ENCODE results near the gene NUTM2F. TPM values are rescaled to one million over a fixed set of nuclear protein-coding genes. Genes with fewer than 3 reads are reported as not detected.
A peak's percentile ranks its signal among the peaks of the same experiment; 100 is the strongest.
"Not testable (repeated sequence)": the region's sequence is repeated elsewhere in the genome, so short reads cannot be mapped to it uniquely, and the experiment has no call there.

NUTM2F gene
- total RNA-seq, 1 donor from 2014 or later, result not detected

- not testable (repeated sequence) for H3K27me3 ChIP-seq (ENCODE audit: control insufficient read depth, insufficient read depth, low read length); FAIRE-seq; H3K4me3 ChIP-seq (ENCODE audit: low read depth, low read length); H3K36me3 ChIP-seq (ENCODE audit: control insufficient read depth, insufficient read depth, low read length); DNase-seq (ENCODE audit: low read depth)
These were observed 10.3 kb upstream of the NUTM2F start for GRCh38 chr9:94338723-94339122.

GRCh38 chr9:94336445-94336844 is 8.0 kb upstream of the NUTM2F start:
- FAIRE-seq; H3K27me3 ChIP-seq (ENCODE audit: control insufficient read depth, insufficient read depth, low read length); DNase-seq (ENCODE audit: low read depth); H3K4me3 ChIP-seq (ENCODE audit: low read depth, low read length); H3K36me3 ChIP-seq (ENCODE audit: control insufficient read depth, insufficient read depth, low read length): not testable (repeated sequence)

- not testable (repeated sequence) for H3K27me3 ChIP-seq (ENCODE audit: control insufficient read depth, insufficient read depth, low read length); FAIRE-seq; H3K36me3 ChIP-seq (ENCODE audit: control insufficient read depth, insufficient read depth, low read length); H3K4me3 ChIP-seq (ENCODE audit: low read depth, low read length); DNase-seq (ENCODE audit: low read depth)
These were observed 2.9 kb downstream of the NUTM2F start for GRCh38 chr9:94325583-94325982.

GRCh38 chr9:94323153-94323798 is 5.2 kb downstream of the NUTM2F start:
- H3K27me3 ChIP-seq (ENCODE audit: control insufficient read depth, insufficient read depth, low read length); H3K4me3 ChIP-seq (ENCODE audit: low read depth, low read length); H3K36me3 ChIP-seq (ENCODE audit: control insufficient read depth, insufficient read depth, low read length); DNase-seq (ENCODE audit: low read depth): not testable (repeated sequence)
- peak; percentile 85 for FAIRE-seq

GRCh38 chr9:94322342-94322940 is 6.0 kb downstream of the NUTM2F start:
- DNase-seq (ENCODE audit: low read depth), result not testable (repeated sequence)

GRCh38 chr9:94317949-94318657 is 10.3 kb downstream of the NUTM2F start:
- not testable (repeated sequence) for H3K4me3 ChIP-seq (ENCODE audit: low read depth, low read length); H3K27me3 ChIP-seq (ENCODE audit: control insufficient read depth, insufficient read depth, low read length); H3K36me3 ChIP-seq (ENCODE audit: control insufficient read depth, insufficient read depth, low read length); FAIRE-seq; DNase-seq (ENCODE audit: low read depth)

More at GRCh38 chr9:94322342-94322940, 6.0 kb downstream of the NUTM2F start:
- H3K27me3 ChIP-seq (ENCODE audit: control insufficient read depth, insufficient read depth, low read length); FAIRE-seq; H3K4me3 ChIP-seq (ENCODE audit: low read depth, low read length); H3K36me3 ChIP-seq (ENCODE audit: control insufficient read depth, insufficient read depth, low read length): not testable (repeated sequence)

- H3K4me3 ChIP-seq (ENCODE audit: low read depth, low read length); H3K36me3 ChIP-seq (ENCODE audit: control insufficient read depth, insufficient read depth, low read length); DNase-seq (ENCODE audit: low read depth); H3K27me3 ChIP-seq (ENCODE audit: control insufficient read depth, insufficient read depth, low read length): not testable (repeated sequence)
- FAIRE-seq, result peak; percentile 81
These were observed 12.2 kb downstream of the NUTM2F start for GRCh38 chr9:94316236-94316635.

- not testable (repeated sequence) for H3K4me3 ChIP-seq (ENCODE audit: low read depth, low read length); H3K36me3 ChIP-seq (ENCODE audit: control insufficient read depth, insufficient read depth, low read length); DNase-seq (ENCODE audit: low read depth); H3K27me3 ChIP-seq (ENCODE audit: control insufficient read depth, insufficient read depth, low read length)
- FAIRE-seq, result peak; percentile 96
These were observed 13.1 kb downstream of the NUTM2F start for GRCh38 chr9:94315034-94315984.

GRCh38 chr9:94303321-94303720 is 25.1 kb downstream of the NUTM2F start:
- DNase-seq (ENCODE audit: low read depth) (no peak), FAIRE-seq (no peak)
- Histone ChIP-seq H3K4me3 (ENCODE audit: low read depth, low read length) (no peak overlapping the region), H3K27me3 (ENCODE audit: control insufficient read depth, insufficient read depth, low read length) (no peaks in the 10 kb centered on the region), H3K36me3 (ENCODE audit: control insufficient read depth, insufficient read depth, low read length) (no peaks in the 10 kb centered on the region)
- no peak for TF ChIP-seq CTCF (IDR thresholded peaks at IDR 0.05; ENCODE audit: insufficient read depth, low read length, severe bottlenecking)

Data from bronchial epithelial cell (primary cell).